Heart right ventricle (tissue), 16 donors: ENCODE results near the gene NRDE2. TPM values are rescaled to one million over a fixed set of nuclear protein-coding genes. Genes with fewer than 3 reads are reported as not detected.

Source experiments
- ATAC-seq, 8 donors: fragments of 200-7000 bp; cut with Tn5 transposase; one replicate each; pipeline ENCODE4 v1.9.1; 2020; ENCODE audit warnings: mild to moderate bottlenecking in 8 of 8, moderate library complexity in 8 of 8, moderate number of reproducible peaks in 1 of 8
- DNase-seq, 2 donors: peaks; one replicate each; pipeline ENCODE4 v3.0.0-alpha.2; 2020
- H3K27ac ChIP-seq, 10 donors: fragments of 200-600 bp; sonication (generic) in 2 of 10; one replicate each; pipeline versions ENCODE4 v1.5.0 to v1.8.0; 2020 to 2022; ENCODE audit warnings: mild to moderate bottlenecking in 3 of 10
- H3K27me3 ChIP-seq, 7 donors: fragments of 200-600 bp; one replicate each; pipeline ENCODE4 v1.8.0; 2021 to 2022; ENCODE audit warnings: mild to moderate bottlenecking in 2 of 7
- H3K36me3 ChIP-seq, 9 donors: fragments of 200-600 bp; sonication (generic) in 1 of 9; one replicate each; pipeline versions ENCODE4 v1.5.0 to v1.8.0; 2020 to 2022; ENCODE audit warnings: mild to moderate bottlenecking in 2 of 9
- H3K4me1 ChIP-seq, 9 donors: fragments of 200-600 bp; sonication (generic) in 1 of 9; one replicate each; pipeline versions ENCODE4 v1.5.0 to v1.8.0; 2020 to 2022; ENCODE audit warnings: mild to moderate bottlenecking in 4 of 9
- H3K4me3 ChIP-seq, 10 donors: fragments of 200-600 bp; sonication (generic) in 2 of 10; one replicate each; pipeline versions ENCODE4 v1.5.0 to v1.8.0; 2020 to 2022; ENCODE audit warnings: mild to moderate bottlenecking in 7 of 10, moderate library complexity in 2 of 10
- H3K9me3 ChIP-seq, 11 donors: fragments of 200-600 bp in 10 of 11; sonication (generic) in 2 of 11; one replicate each; pipeline versions ENCODE4 v1.5.0 to v1.8.0; 2013 to 2022; ENCODE audit warnings: mild to moderate bottlenecking in 2 of 11, control low read depth in 1 of 11, moderate library complexity in 1 of 11
- CTCF ChIP-seq, 9 donors: fragments of 200-600 bp; sonication (generic) in 2 of 9; IDR thresholded peaks; one replicate each; pipeline versions ENCODE4 v1.5.0 to v1.8.0; 2021 to 2022; ENCODE audit warnings: antibody characterized with exemption in 9 of 9, mild to moderate bottlenecking in 5 of 9, moderate library complexity in 1 of 9
- WGBS, 2 donors: extraction: QIAGEN DNeasy Blood & Tissue Kit; methylation state at CpG; one replicate each; pipeline ENCODE4 v1.1.7; 2013; ENCODE audit warnings: inconsistent platforms in 1 of 2; 5-methylcytosine and 5-hydroxymethylcytosine counted together
- intact Hi-C, 10 donors: fragments of 100-400 bp; cut with DNase I; formaldehyde crosslinking; loops; one replicate each; pipeline versions ENCODE4 v1.11.1 to v1.14.2; 2022
- polyA plus RNA-seq, 2 donors: library from polyadenylated mRNA; stranded (reverse); fragments of 200-250 nt; gene quantifications; one replicate each; pipeline ENCODE4 v1.2.3, GENCODE V29; 2013
- total RNA-seq, 10 donors: library from RNA; stranded (reverse); fragmentation: NEBNext Ultra II Directional in 3 of 10; extraction: Animal tissue kit (Norgen Biotek cat#: 25700) in 3 of 10; gene quantifications; one replicate each; pipeline versions ENCODE4 v1.2.1 to v1.2.4, GENCODE V29; 2021 to 2023
- donor health status: Arrhythmogenic right ventricular cardiomyopathy.
- donor health status: ischemic (EF 13 %, LVEDD 7.1; RV severe dilation, severe dysfunction).
- donor health status: healthy with polysubstance abuse.
- donor health status: DM: no; HTN: yes; CAD: no.
- donor health status: DM: no; HTN: no; CAD: no.
- donor health status: ischemic (EF 25% LVEDD 6.9; RV normal size, moderate dysfunction).
- donor health status: ischemic (EF 25% LVEDD 5.7; RV mildly dilated, moderate dysfunction).
- donor health status: healthy.
- donor health status: DM: yes; HTN: yes; CAD: no.
- donor health status: Ischemic cardiomyopathy.
- donor health status: ischemic (EF 35%, LVEDD 5.7; RV mildly dilated, moderate dysfunction).
- donor health status: nonischemic (EF 11% LVEDD 7.7; RV severe dilation, severe dysfunction).
- donor health status: DM: yes; HTN: yes; CAD: no.
- donor health status: PGD.
- donor health status: ischemic (EF 29% LVEDD 5.4; RV normal size, mild dysfunction).
- donor health status: nonischemic (EF 23%, LVEDD 6.1; RV moderate dilation, normal function).

The NRDE2 gene
- total and polyA plus RNA-seq, 12 donors, result 4.3 to 16.7 (median 13.5) TPM

GRCh38 chr14:90301668-90302090, 30.1 kb downstream of the NRDE2 start:
- no peak overlapping the region for H3K4me3 ChIP-seq
- TF ChIP-seq CTCF (IDR thresholded peaks at IDR 0.05), result peak; percentile 20 to 75 (median 58)
- H3K27me3 ChIP-seq, result no peaks in the 10 kb centered on the region
- intact Hi-C loops, result loop anchor here in 9 of 10 donors (2.0 to 10.0 kb wide), 12 partner anchors 93 to 601 kb away; partner anchors contain the start of genes CALM1 (in 2 of the 9) and TTC7B (in 1 of the 9)
- DNase-seq, result no peak
- no peaks in the 10 kb centered on the region for H3K9me3 ChIP-seq
- H3K36me3 ChIP-seq, result peaks cover 0 to 80% (median 9%) of the 10 kb centered on the region in 9 donors
- H3K27ac ChIP-seq, result peak overlapping the region in 9 of 10 donors; percentile 4 to 74 (median 56)
- ATAC-seq, result peak in 7 of 8 donors; percentile 37 to 84 (median 70)
- WGBS, 2 donors, result 40 to 49% methylated on average over 5 of the region's 5 CpGs
- H3K4me1 ChIP-seq, result peaks cover 5 to 45% (median 22%) of the 10 kb centered on the region in 9 donors

DNA sequence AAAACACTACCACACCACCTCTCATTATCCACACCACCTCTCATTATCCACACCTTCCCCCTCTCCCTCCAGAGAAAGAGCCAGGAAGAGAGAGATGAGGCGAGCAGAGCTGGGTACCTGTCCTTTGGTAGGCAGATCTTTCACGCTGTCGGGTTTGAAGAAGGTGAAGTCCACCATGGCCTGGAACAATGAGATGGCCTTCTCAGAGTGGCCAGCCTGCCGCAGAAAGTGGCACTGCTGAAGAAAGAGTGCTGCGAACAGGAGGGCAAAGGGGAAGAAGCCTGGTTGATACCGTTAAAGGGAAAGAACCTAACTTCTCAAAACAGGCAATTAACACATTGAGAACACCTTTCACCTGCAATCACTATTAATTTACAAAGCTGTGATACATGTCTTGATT, 30.6 kb downstream of the NRDE2 start:
- Histone ChIP-seq H3K4me1 (peaks cover 5 to 50% (median 22%) of the 10 kb centered on the region in 9 donors), H3K9me3 (no peaks in the 10 kb centered on the region), H3K27ac (peak overlapping the region in 7 of 10 donors; percentile 17 to 74 (median 61)), H3K27me3 (no peaks in the 10 kb centered on the region), H3K36me3 (peaks cover 0 to 80% (median 9%) of the 10 kb centered on the region in 9 donors), H3K4me3 (peak overlapping the region in 1 of 10 donors; percentile 11)
- no peak for DNase-seq
- WGBS, 2 donors, result 78 to 81% methylated on average over 6 of the region's 6 CpGs
- intact Hi-C loops, result loop anchor here in 9 of 10 donors (2.0 to 10.0 kb wide), 12 partner anchors 94 to 601 kb away; partner anchors contain the start of genes CALM1 (in 2 of the 9) and TTC7B (in 1 of the 9)
- no peak for ATAC-seq
- no peak for TF ChIP-seq CTCF (IDR thresholded peaks at IDR 0.05)

DNA sequence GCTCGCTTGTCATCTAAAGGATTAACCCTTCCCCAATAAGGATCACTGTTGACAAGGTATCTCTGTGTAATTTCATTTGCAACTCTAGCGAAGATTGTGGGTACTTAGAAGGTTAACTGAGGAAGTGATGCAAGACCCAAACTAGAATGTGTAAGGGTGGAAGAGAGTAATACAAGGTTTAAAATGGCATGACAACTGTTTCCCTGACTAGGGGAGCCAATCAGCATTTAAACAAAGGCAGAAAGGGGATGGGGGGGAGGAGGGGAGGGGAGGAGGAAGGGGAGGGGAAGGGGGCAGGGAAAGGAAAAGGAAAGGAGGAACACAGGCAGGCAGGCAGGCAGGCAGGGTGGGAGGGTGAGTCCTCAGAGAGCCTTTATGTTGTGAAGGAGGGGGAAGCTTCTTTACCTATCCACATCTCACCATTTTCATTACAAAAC, 31.1 kb downstream of the NRDE2 start:
- no peak overlapping the region for H3K4me3 ChIP-seq
- no peak for ATAC-seq
- no peak for DNase-seq
- H3K4me1 ChIP-seq, result peaks cover 5 to 54% (median 22%) of the 10 kb centered on the region in 9 donors
- intact Hi-C loops, result loop anchor here in 9 of 10 donors (2.0 to 10.0 kb wide), 12 partner anchors 94 to 602 kb away; partner anchors contain the start of genes CALM1 (in 2 of the 9) and TTC7B (in 1 of the 9)
- no peaks in the 10 kb centered on the region for H3K9me3 ChIP-seq
- WGBS, 2 donors, result 86 to 91% methylated on average over 2 of the region's 2 CpGs
- H3K36me3 ChIP-seq, result peaks cover 0 to 80% (median 9%) of the 10 kb centered on the region in 9 donors
- TF ChIP-seq CTCF (IDR thresholded peaks at IDR 0.05), result no peak
- H3K27me3 ChIP-seq, result no peaks in the 10 kb centered on the region
- H3K27ac ChIP-seq, result peak overlapping the region in 4 of 10 donors; percentile 56 to 80 (median 62)

DNA sequence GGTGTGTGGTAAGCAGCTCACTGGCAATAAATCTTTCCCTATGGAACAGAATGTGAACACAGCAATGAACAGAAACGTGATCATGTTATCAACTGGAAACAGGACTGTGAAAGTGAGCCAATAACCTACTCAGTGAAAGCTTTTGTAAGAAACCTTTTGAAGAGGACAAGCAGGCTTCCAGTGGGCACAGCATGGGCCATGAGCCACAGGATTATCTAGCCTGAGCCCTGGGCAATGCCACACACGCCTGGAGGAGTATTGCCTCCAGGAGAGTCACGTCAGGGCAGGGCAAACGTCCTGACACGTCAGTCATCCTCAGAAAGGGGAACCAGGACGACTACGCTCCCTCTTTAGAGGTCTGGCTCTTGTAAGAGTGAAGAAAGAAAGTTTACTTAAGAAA, 32.3 kb downstream of the NRDE2 start:
- DNase-seq, result peak; percentile 53 to 56
- 44 to 57% methylated on average over 7 of the region's 7 CpGs for WGBS, 2 donors
- TF ChIP-seq CTCF (IDR thresholded peaks at IDR 0.05), result no peak
- Histone ChIP-seq H3K4me1 (peaks cover 5 to 66% (median 22%) of the 10 kb centered on the region in 9 donors), H3K27me3 (no peaks in the 10 kb centered on the region), H3K36me3 (peaks cover 0 to 82% (median 12%) of the 10 kb centered on the region in 9 donors), H3K27ac (peak overlapping the region in 8 of 10 donors; percentile 5 to 80 (median 42)), H3K4me3 (no peak overlapping the region), H3K9me3 (no peaks in the 10 kb centered on the region)
- intact Hi-C loops, result loop anchor here in 1 of 10 donors (10.0 kb wide), 1 partner anchor 525 kb away; no protein-coding TSS in a partner anchor
- ATAC-seq, result peak; percentile 59 to 93 (median 84)
